Stimulated activated CD8-positive, alpha-beta memory T cell treated with anti-CD3 and anti-CD28 coated beads, Interleukin-7, amount 100 ng/mL, for 48 hours (primary cell): ENCODE measurements around the gene FAM135A.
"Not testable (repeated sequence)": the region's sequence is repeated elsewhere in the genome, so short reads cannot be mapped to it uniquely, and the experiment has no call there.

Experiments
- DNase-seq, 2 donors: peaks; one replicate each; pipeline ENCODE4 v3.0.0-alpha.2; 2020; ENCODE audit warnings: low read depth in 1 of 2; ENCODE audit errors: extremely low read depth in 1 of 2

The FAM135A gene

GRCh38 chr6:70456735-70457134 is 43.4 kb downstream of the FAM135A start:
- no peak for DNase-seq

- DNase-seq: no peak
These were observed 45.9 kb downstream of the FAM135A start for GRCh38 chr6:70459235-70459634.

GRCh38 chr6:70459699-70460098 is 46.4 kb downstream of the FAM135A start:
- DNase-seq: not testable (repeated sequence)

- no peak for DNase-seq
These were observed 56.7 kb downstream of the FAM135A start for GRCh38 chr6:70470016-70470415.

GRCh38 chr6:70470510-70470909 is 57.2 kb downstream of the FAM135A start:
- DNase-seq: not testable (repeated sequence)

- no peak for DNase-seq
These were observed 61.4 kb downstream of the FAM135A start for GRCh38 chr6:70474751-70475150.

- DNase-seq: no peak
These were observed 65.9 kb downstream of the FAM135A start for GRCh38 chr6:70479236-70479635.

GRCh38 chr6:70486638-70487037 is 73.3 kb downstream of the FAM135A start:
- not testable (repeated sequence) for DNase-seq

GRCh38 chr6:70489364-70489763 is 76.1 kb downstream of the FAM135A start:
- DNase-seq: no peak

GRCh38 chr6:70494833-70495232 is 81.5 kb downstream of the FAM135A start:
- no peak for DNase-seq

- DNase-seq: not testable (repeated sequence)
These were observed 82.5 kb downstream of the FAM135A start for GRCh38 chr6:70495790-70496189.

- no peak for DNase-seq
These were observed 89.2 kb downstream of the FAM135A start for GRCh38 chr6:70502484-70502883.

GRCh38 chr6:70503813-70504465 is 90.6 kb downstream of the FAM135A start:
- no peak for DNase-seq

GRCh38 chr6:70506321-70506720 is 93.0 kb downstream of the FAM135A start:
- no peak for DNase-seq

- DNase-seq: no peak
These were observed 93.9 kb downstream of the FAM135A start for GRCh38 chr6:70507161-70507560.

GRCh38 chr6:70508953-70509352 is 95.6 kb downstream of the FAM135A start:
- DNase-seq: no peak

- DNase-seq: no peak
These were observed 97.3 kb downstream of the FAM135A start for GRCh38 chr6:70510600-70510999.

GRCh38 chr6:70518723-70519122 is 105.4 kb downstream of the FAM135A start:
- no peak for DNase-seq

GRCh38 chr6:70520575-70520974 is 107.3 kb downstream of the FAM135A start:
- DNase-seq: no peak

- DNase-seq: no peak
These were observed 111.5 kb downstream of the FAM135A start for GRCh38 chr6:70524721-70525286.

- DNase-seq: no peak
These were observed 113.9 kb downstream of the FAM135A start for GRCh38 chr6:70527071-70527737.

GRCh38 chr6:70530023-70530422 is 116.7 kb downstream of the FAM135A start:
- no peak for DNase-seq
